GM23338 (cell line): Measurements from ENCODE around the gene KIF15. TPM values are rescaled to one million over a fixed set of nuclear protein-coding genes. Genes with fewer than 3 reads are reported as not detected.

Experiments used
- ATAC-seq: fragments of 200-7000 bp; cut with Tn5 transposase; 3 replicates; pipeline ENCODE4 v1.9.1; 2020
- DNase-seq: peaks from one replicate; pipeline ENCODE4 v3.0.0-alpha.2; 2015; ENCODE audit warnings: low spot score
- H2AFZ ChIP-seq: fragments of 200-600 bp; sonication (generic); 2 replicates; pipeline ENCODE4 v1.8.0; 2016; ENCODE audit warnings: antibody characterized with exemption, mild to moderate bottlenecking, moderate library complexity
- H3F3A ChIP-seq: fragments of 200-600 bp; sonication (generic); replicated peaks from 2 replicates; pipeline ENCODE4 v1.8.0; 2017; ENCODE audit warnings: antibody characterized with exemption, mixed run types, low read depth
- H3K27ac ChIP-seq: fragments of 200-600 bp; sonication (generic); 2 replicates; pipeline ENCODE4 v1.6.1; 2016; ENCODE audit warnings: low read depth
- H3K27me3 ChIP-seq: fragments of 200-600 bp; sonication (generic); 2 replicates; pipeline ENCODE4 v1.8.0; 2016; ENCODE audit warnings: mild to moderate bottlenecking, mixed run types, moderate library complexity; ENCODE audit not compliant: insufficient read depth
- H3K36me3 ChIP-seq: fragments of 200-600 bp; sonication (generic); 2 replicates; pipeline ENCODE4 v1.8.0; 2016; ENCODE audit warnings: mild to moderate bottlenecking; ENCODE audit not compliant: insufficient read depth
- H3K4me1 ChIP-seq: fragments of 200-600 bp; sonication (generic); 2 replicates; pipeline ENCODE4 v1.8.0; 2016; ENCODE audit warnings: mild to moderate bottlenecking, moderate library complexity; ENCODE audit not compliant: insufficient read depth
- H3K4me2 ChIP-seq: fragments of 200-600 bp; sonication (generic); 2 replicates; pipeline ENCODE4 v1.7.1; 2017; ENCODE audit warnings: mixed run types
- H3K4me3 ChIP-seq: fragments of 200-600 bp; sonication (generic); 2 replicates; pipeline ENCODE4 v1.6.1; 2016; ENCODE audit warnings: mixed run types
- H3K79me2 ChIP-seq: fragments of 200-600 bp; sonication (generic); replicated peaks from 2 replicates; pipeline ENCODE4 v1.8.0; 2017; ENCODE audit warnings: mild to moderate bottlenecking; ENCODE audit not compliant: insufficient read depth
- H3K9me2 ChIP-seq: fragments of 200-600 bp; sonication (generic); 2 replicates; pipeline ENCODE4 v1.8.0; 2017; ENCODE audit not compliant: insufficient read depth
- H4K20me1 ChIP-seq: fragments of 200-600 bp; sonication (generic); replicated peaks from 2 replicates; pipeline ENCODE4 v1.8.0; 2017; ENCODE audit warnings: mild to moderate bottlenecking; ENCODE audit not compliant: insufficient read depth
- H3K27ac Mint-ChIP-seq: 2 replicates; pipeline ENCODE4 v1.8.0; 2020; ENCODE audit warnings: inconsistent platforms, mild to moderate bottlenecking, moderate library complexity, mixed read lengths
- H3K27me3 Mint-ChIP-seq: 3 replicates; pipeline ENCODE4 v1.8.0; 2022; ENCODE audit warnings: low read depth, mild to moderate bottlenecking, moderate library complexity, mixed read lengths, inconsistent platforms; ENCODE audit not compliant: insufficient read depth, poor library complexity
- H3K36me3 Mint-ChIP-seq: 3 replicates; pipeline ENCODE4 v1.8.0; 2021; ENCODE audit warnings: low read depth, mild to moderate bottlenecking, inconsistent platforms, moderate library complexity, mixed read lengths
- H3K4me1 Mint-ChIP-seq: 3 replicates; pipeline ENCODE4 v1.8.0; 2020; ENCODE audit warnings: mild to moderate bottlenecking, inconsistent platforms, mixed read lengths
- H3K4me3 Mint-ChIP-seq: 3 replicates; pipeline ENCODE4 v1.8.0; 2021; ENCODE audit warnings: moderate library complexity, mild to moderate bottlenecking, inconsistent platforms, mixed read lengths
- H3K9me3 Mint-ChIP-seq: 3 replicates; pipeline ENCODE4 v1.8.0; 2020; ENCODE audit warnings: moderate library complexity, mild to moderate bottlenecking, inconsistent platforms, mixed read lengths
- CREB1 ChIP-seq: fragments of 250-450 bp; sonication (Bioruptor Pico); IDR thresholded peaks from 2 replicates; pipeline ENCODE4 v1.5.0; 2020; ENCODE audit warnings: low read depth, mild to moderate bottlenecking, moderate library complexity
- EZH2 ChIP-seq: fragments of 200-600 bp; sonication (generic); IDR thresholded peaks from one replicate; pipeline ENCODE4 v1.8.0; 2017; ENCODE audit warnings: antibody characterized with exemption, mild to moderate bottlenecking, low read depth; ENCODE audit not compliant: unreplicated experiment
- EZH2phosphoT487 ChIP-seq: fragments of 200-600 bp; sonication (generic); IDR thresholded peaks from one replicate; pipeline ENCODE4 v1.8.1; 2018; ENCODE audit warnings: antibody characterized with exemption; ENCODE audit not compliant: unreplicated experiment
- JUNB ChIP-seq: IDR thresholded peaks from one replicate; pipeline ENCODE4 v1.6.1; 2016; ENCODE audit warnings: antibody characterized with exemption; ENCODE audit not compliant: unreplicated experiment
- NANOG ChIP-seq: IDR thresholded peaks from 2 replicates; pipeline ENCODE4 v1.6.1; 2016; ENCODE audit warnings: antibody characterized with exemption, borderline replicate concordance
- POLR2AphosphoS5 ChIP-seq: IDR thresholded peaks from 2 replicates; pipeline ENCODE4 v1.6.1; 2016; ENCODE audit warnings: antibody characterized with exemption, low read depth
- STAT1 ChIP-seq: IDR thresholded peaks from one replicate; pipeline ENCODE4 v1.6.1; 2016; ENCODE audit warnings: antibody characterized with exemption; ENCODE audit not compliant: unreplicated experiment
- ZNF114 ChIP-seq: fragments of 250-450 bp; sonication (Bioruptor Pico); IDR thresholded peaks from 2 replicates; pipeline ENCODE4 v1.5.0; 2020; ENCODE audit warnings: mild to moderate bottlenecking, moderate library complexity
- ZNF331 ChIP-seq: fragments of 250-450 bp; sonication (Bioruptor Pico); IDR thresholded peaks from 2 replicates; pipeline ENCODE4 v1.5.0; 2020; ENCODE audit warnings: low read depth, mild to moderate bottlenecking, moderate library complexity
- polyA plus RNA-seq: library from polyadenylated mRNA; unstranded; fragments of >200 nt; fragmentation: Nextera tagmentation; extraction: Ambion mirVana; gene quantifications from 2 replicates; pipeline ENCODE4 v1.2.1, GENCODE V29; 2016
- total RNA-seq: library from RNA; depleted of rRNA; stranded (reverse); fragments of >200 nt; shearing (Covaris generic); gene quantifications from 2 replicates; pipeline ENCODE4 v1.2.3, GENCODE V29; 2014
- TF ChIP-seq, protein P1 (sequence below), 2 experiments: fragments of 200-600 bp in 1 of 2; sonication (generic) in 1 of 2; conservative IDR thresholded peaks; 2 replicates each; pipeline versions ENCODE4 v1.5.1 to v1.6.1; 2016 to 2017; ENCODE audit warnings: antibody characterized with exemption in 2 of 2, low read depth in 2 of 2, mild to moderate bottlenecking in 2 of 2, moderate library complexity in 1 of 2
- TF ChIP-seq, protein P2 (sequence below): fragments of 250-450 bp; sonication (Bioruptor Pico); IDR thresholded peaks from 2 replicates; pipeline ENCODE4 v1.5.0; 2020; ENCODE audit warnings: mild to moderate bottlenecking, moderate library complexity
- TF ChIP-seq, protein P3 (sequence below): IDR thresholded peaks from one replicate; pipeline ENCODE4 v1.6.1; 2018; ENCODE audit warnings: antibody characterized with exemption; ENCODE audit not compliant: unreplicated experiment
- TF ChIP-seq, protein P4 (sequence below): IDR thresholded peaks from 2 replicates; pipeline ENCODE4 v1.6.1; 2016; ENCODE audit warnings: antibody characterized with exemption

The KIF15 gene
- total and polyA plus RNA-seq, 2 experiments from 2014 or later = 21.2 to 25.8 TPM

DNA sequence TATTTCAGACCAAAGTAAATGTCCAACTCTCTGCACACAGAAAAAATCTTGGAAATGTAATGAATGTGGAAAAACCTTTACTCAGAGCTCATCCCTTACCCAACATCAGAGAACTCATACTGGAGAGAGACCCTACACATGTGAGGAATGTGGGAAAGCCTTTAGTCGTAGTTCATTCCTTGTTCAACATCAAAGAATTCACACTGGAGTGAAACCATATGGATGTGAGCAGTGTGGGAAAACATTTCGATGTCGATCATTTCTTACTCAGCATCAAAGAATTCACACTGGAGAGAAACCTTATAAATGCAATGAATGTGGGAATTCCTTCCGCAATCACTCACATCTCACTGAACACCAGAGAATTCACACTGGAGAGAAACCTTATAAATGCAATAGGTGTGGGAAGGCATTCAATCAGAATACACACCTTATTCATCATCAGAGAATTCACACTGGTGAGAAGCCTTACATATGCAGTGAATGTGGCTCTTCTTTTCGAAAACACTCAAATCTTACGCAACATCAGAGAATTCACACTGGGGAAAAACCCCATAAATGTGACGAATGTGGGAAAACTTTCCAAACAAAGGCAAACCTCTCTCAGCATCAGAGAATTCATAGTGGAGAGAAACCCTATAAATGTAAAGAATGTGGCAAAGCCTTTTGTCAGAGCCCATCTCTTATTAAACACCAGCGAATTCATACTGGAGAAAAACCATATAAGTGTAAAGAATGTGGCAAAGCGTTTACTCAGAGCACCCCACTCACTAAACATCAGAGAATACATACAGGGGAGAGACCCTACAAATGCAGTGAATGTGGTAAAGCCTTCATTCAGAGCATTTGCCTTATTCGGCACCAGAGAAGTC lies 40.1 kb upstream of the KIF15 start:
- Histone ChIP-seq H3K4me3 (peak overlapping the region; percentile 6; the same call in 1 of the 2 replicates), H3K27me3 (no peaks in the 10 kb centered on the region), H3F3A (no peaks in the 10 kb centered on the region), H3K4me1 (no peaks in the 10 kb centered on the region), H3K36me3 (peaks cover 49% of the 10 kb centered on the region), H3K4me2 (no peak overlapping the region), H2AFZ (no peak overlapping the region), H4K20me1 (no peaks in the 10 kb centered on the region), H3K27ac (no peak overlapping the region), H3K9me2 (no peaks in the 10 kb centered on the region), H3K79me2 (no peaks in the 10 kb centered on the region)
- ATAC-seq = no peak
- no peaks in the 10 kb centered on the region for H3K4me1 Mint-ChIP-seq
- peaks cover 7% of the 10 kb centered on the region for H3K27me3 Mint-ChIP-seq
- no peak overlapping the region for H3K4me3 Mint-ChIP-seq
- peaks cover 91% of the 10 kb centered on the region for H3K36me3 Mint-ChIP-seq
- H3K9me3 Mint-ChIP-seq = peaks cover 96% of the 10 kb centered on the region
- TF ChIP-seq EZH2 = no peak
- TF ChIP-seq NANOG = no peak
- no peak for TF ChIP-seq JUNB
- TF ChIP-seq CREB1 (CRISPR knock-in tag) = no peak
- no peak for TF ChIP-seq EZH2phosphoT487
- TF ChIP-seq, protein P1, sequence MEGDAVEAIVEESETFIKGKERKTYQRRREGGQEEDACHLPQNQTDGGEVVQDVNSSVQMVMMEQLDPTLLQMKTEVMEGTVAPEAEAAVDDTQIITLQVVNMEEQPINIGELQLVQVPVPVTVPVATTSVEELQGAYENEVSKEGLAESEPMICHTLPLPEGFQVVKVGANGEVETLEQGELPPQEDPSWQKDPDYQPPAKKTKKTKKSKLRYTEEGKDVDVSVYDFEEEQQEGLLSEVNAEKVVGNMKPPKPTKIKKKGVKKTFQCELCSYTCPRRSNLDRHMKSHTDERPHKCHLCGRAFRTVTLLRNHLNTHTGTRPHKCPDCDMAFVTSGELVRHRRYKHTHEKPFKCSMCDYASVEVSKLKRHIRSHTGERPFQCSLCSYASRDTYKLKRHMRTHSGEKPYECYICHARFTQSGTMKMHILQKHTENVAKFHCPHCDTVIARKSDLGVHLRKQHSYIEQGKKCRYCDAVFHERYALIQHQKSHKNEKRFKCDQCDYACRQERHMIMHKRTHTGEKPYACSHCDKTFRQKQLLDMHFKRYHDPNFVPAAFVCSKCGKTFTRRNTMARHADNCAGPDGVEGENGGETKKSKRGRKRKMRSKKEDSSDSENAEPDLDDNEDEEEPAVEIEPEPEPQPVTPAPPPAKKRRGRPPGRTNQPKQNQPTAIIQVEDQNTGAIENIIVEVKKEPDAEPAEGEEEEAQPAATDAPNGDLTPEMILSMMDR (conservative IDR thresholded peaks at IDR 0.05; ENCODE audit: low read depth in 2 of 2) = no peak
- TF ChIP-seq, protein P2, sequence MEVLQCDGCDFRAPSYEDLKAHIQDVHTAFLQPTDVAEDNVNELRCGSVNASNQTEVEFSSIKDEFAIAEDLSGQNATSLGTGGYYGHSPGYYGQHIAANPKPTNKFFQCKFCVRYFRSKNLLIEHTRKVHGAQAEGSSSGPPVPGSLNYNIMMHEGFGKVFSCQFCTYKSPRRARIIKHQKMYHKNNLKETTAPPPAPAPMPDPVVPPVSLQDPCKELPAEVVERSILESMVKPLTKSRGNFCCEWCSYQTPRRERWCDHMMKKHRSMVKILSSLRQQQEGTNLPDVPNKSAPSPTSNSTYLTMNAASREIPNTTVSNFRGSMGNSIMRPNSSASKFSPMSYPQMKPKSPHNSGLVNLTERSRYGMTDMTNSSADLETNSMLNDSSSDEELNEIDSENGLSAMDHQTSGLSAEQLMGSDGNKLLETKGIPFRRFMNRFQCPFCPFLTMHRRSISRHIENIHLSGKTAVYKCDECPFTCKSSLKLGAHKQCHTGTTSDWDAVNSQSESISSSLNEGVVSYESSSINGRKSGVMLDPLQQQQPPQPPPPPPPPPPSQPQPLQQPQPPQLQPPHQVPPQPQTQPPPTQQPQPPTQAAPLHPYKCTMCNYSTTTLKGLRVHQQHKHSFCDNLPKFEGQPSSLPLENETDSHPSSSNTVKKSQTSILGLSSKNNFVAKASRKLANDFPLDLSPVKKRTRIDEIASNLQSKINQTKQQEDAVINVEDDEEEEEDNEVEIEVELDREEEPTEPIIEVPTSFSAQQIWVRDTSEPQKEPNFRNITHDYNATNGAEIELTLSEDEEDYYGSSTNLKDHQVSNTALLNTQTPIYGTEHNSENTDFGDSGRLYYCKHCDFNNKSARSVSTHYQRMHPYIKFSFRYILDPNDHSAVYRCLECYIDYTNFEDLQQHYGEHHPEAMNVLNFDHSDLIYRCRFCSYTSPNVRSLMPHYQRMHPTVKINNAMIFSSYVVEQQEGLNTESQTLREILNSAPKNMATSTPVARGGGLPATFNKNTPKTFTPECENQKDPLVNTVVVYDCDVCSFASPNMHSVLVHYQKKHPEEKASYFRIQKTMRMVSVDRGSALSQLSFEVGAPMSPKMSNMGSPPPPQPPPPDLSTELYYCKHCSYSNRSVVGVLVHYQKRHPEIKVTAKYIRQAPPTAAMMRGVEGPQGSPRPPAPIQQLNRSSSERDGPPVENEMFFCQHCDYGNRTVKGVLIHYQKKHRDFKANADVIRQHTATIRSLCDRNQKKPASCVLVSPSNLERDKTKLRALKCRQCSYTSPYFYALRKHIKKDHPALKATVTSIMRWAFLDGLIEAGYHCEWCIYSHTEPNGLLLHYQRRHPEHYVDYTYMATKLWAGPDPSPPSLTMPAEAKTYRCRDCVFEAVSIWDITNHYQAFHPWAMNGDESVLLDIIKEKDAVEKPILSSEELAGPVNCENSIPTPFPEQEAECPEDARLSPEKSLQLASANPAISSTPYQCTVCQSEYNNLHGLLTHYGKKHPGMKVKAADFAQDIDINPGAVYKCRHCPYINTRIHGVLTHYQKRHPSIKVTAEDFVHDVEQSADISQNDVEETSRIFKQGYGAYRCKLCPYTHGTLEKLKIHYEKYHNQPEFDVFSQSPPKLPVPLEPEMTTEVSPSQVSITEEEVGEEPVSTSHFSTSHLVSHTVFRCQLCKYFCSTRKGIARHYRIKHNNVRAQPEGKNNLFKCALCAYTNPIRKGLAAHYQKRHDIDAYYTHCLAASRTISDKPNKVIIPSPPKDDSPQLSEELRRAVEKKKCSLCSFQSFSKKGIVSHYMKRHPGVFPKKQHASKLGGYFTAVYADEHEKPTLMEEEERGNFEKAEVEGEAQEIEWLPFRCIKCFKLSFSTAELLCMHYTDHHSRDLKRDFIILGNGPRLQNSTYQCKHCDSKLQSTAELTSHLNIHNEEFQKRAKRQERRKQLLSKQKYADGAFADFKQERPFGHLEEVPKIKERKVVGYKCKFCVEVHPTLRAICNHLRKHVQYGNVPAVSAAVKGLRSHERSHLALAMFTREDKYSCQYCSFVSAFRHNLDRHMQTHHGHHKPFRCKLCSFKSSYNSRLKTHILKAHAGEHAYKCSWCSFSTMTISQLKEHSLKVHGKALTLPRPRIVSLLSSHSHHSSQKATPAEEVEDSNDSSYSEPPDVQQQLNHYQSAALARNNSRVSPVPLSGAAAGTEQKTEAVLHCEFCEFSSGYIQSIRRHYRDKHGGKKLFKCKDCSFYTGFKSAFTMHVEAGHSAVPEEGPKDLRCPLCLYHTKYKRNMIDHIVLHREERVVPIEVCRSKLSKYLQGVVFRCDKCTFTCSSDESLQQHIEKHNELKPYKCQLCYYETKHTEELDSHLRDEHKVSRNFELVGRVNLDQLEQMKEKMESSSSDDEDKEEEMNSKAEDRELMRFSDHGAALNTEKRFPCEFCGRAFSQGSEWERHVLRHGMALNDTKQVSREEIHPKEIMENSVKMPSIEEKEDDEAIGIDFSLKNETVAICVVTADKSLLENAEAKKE (CRISPR knock-in tag) = no peak
- no peak for TF ChIP-seq ZNF331 (CRISPR knock-in tag)
- TF ChIP-seq STAT1 = no peak
- TF ChIP-seq ZNF114 (CRISPR knock-in tag) = no peak
- TF ChIP-seq, protein P3, sequence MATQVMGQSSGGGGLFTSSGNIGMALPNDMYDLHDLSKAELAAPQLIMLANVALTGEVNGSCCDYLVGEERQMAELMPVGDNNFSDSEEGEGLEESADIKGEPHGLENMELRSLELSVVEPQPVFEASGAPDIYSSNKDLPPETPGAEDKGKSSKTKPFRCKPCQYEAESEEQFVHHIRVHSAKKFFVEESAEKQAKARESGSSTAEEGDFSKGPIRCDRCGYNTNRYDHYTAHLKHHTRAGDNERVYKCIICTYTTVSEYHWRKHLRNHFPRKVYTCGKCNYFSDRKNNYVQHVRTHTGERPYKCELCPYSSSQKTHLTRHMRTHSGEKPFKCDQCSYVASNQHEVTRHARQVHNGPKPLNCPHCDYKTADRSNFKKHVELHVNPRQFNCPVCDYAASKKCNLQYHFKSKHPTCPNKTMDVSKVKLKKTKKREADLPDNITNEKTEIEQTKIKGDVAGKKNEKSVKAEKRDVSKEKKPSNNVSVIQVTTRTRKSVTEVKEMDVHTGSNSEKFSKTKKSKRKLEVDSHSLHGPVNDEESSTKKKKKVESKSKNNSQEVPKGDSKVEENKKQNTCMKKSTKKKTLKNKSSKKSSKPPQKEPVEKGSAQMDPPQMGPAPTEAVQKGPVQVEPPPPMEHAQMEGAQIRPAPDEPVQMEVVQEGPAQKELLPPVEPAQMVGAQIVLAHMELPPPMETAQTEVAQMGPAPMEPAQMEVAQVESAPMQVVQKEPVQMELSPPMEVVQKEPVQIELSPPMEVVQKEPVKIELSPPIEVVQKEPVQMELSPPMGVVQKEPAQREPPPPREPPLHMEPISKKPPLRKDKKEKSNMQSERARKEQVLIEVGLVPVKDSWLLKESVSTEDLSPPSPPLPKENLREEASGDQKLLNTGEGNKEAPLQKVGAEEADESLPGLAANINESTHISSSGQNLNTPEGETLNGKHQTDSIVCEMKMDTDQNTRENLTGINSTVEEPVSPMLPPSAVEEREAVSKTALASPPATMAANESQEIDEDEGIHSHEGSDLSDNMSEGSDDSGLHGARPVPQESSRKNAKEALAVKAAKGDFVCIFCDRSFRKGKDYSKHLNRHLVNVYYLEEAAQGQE = no peak
- TF ChIP-seq, protein P4, sequence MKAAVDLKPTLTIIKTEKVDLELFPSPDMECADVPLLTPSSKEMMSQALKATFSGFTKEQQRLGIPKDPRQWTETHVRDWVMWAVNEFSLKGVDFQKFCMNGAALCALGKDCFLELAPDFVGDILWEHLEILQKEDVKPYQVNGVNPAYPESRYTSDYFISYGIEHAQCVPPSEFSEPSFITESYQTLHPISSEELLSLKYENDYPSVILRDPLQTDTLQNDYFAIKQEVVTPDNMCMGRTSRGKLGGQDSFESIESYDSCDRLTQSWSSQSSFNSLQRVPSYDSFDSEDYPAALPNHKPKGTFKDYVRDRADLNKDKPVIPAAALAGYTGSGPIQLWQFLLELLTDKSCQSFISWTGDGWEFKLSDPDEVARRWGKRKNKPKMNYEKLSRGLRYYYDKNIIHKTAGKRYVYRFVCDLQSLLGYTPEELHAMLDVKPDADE = no peak
- TF ChIP-seq POLR2AphosphoS5 = no peak
- no peak overlapping the region for H3K27ac Mint-ChIP-seq
- peak; percentile 30 for DNase-seq
